GM18508 (cell line): ENCODE data around the gene LCT.
"Not testable (repeated sequence)": the region's sequence is repeated elsewhere in the genome, so short reads cannot be mapped to it uniquely, and the experiment has no call there.

Experiments
- ATAC-seq: cut with Tn5 transposase; IDR thresholded peaks from one replicate; pipeline ENCODE4 v1.9.1; 2021; ENCODE audit warnings: moderate number of reproducible peaks; ENCODE audit not compliant: insufficient read depth, unreplicated experiment

Gene LCT

GRCh38 chr2:135838502-135838901, 1.5 kb upstream of the LCT start:
- ATAC-seq = no peak

- no peak for ATAC-seq
Measured at GRCh38 chr2:135832891-135833290, 4.1 kb downstream of the LCT start.

GRCh38 chr2:135831180-135831812, 5.7 kb downstream of the LCT start:
- ATAC-seq = no peak

GRCh38 chr2:135829378-135830135, 7.4 kb downstream of the LCT start:
- ATAC-seq = no peak

- ATAC-seq = no peak
Measured at GRCh38 chr2:135826544-135826943, 10.4 kb downstream of the LCT start.

GRCh38 chr2:135825550-135826176, 11.3 kb downstream of the LCT start:
- no peak for ATAC-seq

GRCh38 chr2:135825131-135825530, 11.9 kb downstream of the LCT start:
- no peak for ATAC-seq

- no peak for ATAC-seq
Measured at GRCh38 chr2:135822855-135823254, 14.1 kb downstream of the LCT start.

- ATAC-seq = no peak
Measured at GRCh38 chr2:135821190-135821589, 15.8 kb downstream of the LCT start.

GRCh38 chr2:135820003-135820618, 16.9 kb downstream of the LCT start:
- ATAC-seq = peak; percentile 78

- no peak for ATAC-seq
Measured at GRCh38 chr2:135818937-135819610, 17.9 kb downstream of the LCT start.

- no peak for ATAC-seq
Measured at GRCh38 chr2:135817951-135818350, 19.0 kb downstream of the LCT start.

- no peak for ATAC-seq
Measured at GRCh38 chr2:135817466-135817865, 19.5 kb downstream of the LCT start.

- ATAC-seq = no peak
Measured at GRCh38 chr2:135815269-135815668, 21.7 kb downstream of the LCT start.

- ATAC-seq = no peak
Measured at GRCh38 chr2:135812907-135813511, 24.0 kb downstream of the LCT start.

- not testable (repeated sequence) for ATAC-seq
Measured at GRCh38 chr2:135807874-135808273, 29.1 kb downstream of the LCT start.

- no peak for ATAC-seq
Measured at GRCh38 chr2:135803278-135803677, 33.7 kb downstream of the LCT start.

- ATAC-seq = no peak
Measured at GRCh38 chr2:135802350-135802749, 34.6 kb downstream of the LCT start.

- no peak for ATAC-seq
Measured at GRCh38 chr2:135800513-135801460, 36.2 kb downstream of the LCT start.
